HG03045 (cell line): ENCODE data around the gene PAN2.
"Not testable (repeated sequence)": the region's sequence is repeated elsewhere in the genome, so short reads cannot be mapped to it uniquely, and the experiment has no call there.

Experiments
- ATAC-seq: cut with Tn5 transposase; IDR thresholded peaks from one replicate; pipeline ENCODE4 v1.9.1; 2021; ENCODE audit warnings: mild to moderate bottlenecking, moderate library complexity; ENCODE audit not compliant: unreplicated experiment

The PAN2 gene

GRCh38 chr12:56278905-56279304, 54.9 kb downstream of the PAN2 start:
- no peak for ATAC-seq

GRCh38 chr12:56274299-56274698, 59.5 kb downstream of the PAN2 start:
- ATAC-seq = no peak

- ATAC-seq = not testable (repeated sequence)
Observed at GRCh38 chr12:56272468-56272867, 61.3 kb downstream of the PAN2 start.

- no peak for ATAC-seq
Observed at GRCh38 chr12:56271031-56271430, 62.8 kb downstream of the PAN2 start.

GRCh38 chr12:56267443-56268071, 66.2 kb downstream of the PAN2 start:
- no peak for ATAC-seq

- peak; percentile 91 for ATAC-seq
Observed at GRCh38 chr12:56266693-56267442, 66.9 kb downstream of the PAN2 start, which contains the start of gene COQ10A. Gene COQ10A (plus strand): TSS chr12:56266942. CDS start chr12:56267119, 177 bp downstream.
